Measurements from ENCODE around the gene CD68.

The CD68 gene

DNA sequence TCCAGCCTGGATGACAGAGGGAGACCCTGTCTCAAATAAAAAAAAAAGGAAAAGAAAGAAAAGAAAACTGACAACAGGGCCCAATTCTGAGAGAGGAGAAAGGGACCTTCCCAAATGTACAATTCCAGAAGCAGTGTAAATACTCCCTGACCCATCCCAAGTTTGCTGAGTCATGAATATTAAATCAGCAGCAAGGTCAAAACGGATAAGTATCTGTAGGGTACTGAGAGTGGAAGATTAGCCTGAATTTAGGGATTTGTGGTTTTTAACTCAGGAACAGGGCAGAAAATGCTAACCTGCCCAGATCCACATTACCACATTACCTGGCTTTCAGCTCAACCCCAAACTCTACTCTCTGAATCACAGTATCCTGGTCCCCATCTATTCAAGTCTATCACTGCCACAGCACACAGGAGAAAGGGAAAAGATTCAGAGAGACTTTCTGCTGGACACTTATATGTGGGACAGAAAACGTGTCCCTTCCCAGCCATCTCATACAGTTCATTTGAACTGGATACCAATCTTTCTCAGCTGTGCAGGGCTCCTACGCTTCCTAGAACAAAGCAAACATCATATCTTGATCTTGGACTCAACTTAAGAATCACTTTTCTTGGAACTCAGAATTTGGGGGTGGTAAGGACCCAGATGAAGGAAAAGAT, 32.3 kb downstream of the CD68 start:
- ChIA-PET CTCF (interaction anchor here (0.6 to 1.1 kb wide), 2 partner anchors 20 to 37 kb away, joined by 3 to 4 read pairs; no protein-coding TSS in a partner anchor), POLR2A (ENCODE audit: low non-redundant PET) (no interaction called here)
- no peak for DNase-seq (ENCODE audit: low spot score)
- no peak overlapping the region for H3K27ac ChIP-seq
- TF ChIP-seq, protein P1, sequence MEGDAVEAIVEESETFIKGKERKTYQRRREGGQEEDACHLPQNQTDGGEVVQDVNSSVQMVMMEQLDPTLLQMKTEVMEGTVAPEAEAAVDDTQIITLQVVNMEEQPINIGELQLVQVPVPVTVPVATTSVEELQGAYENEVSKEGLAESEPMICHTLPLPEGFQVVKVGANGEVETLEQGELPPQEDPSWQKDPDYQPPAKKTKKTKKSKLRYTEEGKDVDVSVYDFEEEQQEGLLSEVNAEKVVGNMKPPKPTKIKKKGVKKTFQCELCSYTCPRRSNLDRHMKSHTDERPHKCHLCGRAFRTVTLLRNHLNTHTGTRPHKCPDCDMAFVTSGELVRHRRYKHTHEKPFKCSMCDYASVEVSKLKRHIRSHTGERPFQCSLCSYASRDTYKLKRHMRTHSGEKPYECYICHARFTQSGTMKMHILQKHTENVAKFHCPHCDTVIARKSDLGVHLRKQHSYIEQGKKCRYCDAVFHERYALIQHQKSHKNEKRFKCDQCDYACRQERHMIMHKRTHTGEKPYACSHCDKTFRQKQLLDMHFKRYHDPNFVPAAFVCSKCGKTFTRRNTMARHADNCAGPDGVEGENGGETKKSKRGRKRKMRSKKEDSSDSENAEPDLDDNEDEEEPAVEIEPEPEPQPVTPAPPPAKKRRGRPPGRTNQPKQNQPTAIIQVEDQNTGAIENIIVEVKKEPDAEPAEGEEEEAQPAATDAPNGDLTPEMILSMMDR (conservative IDR thresholded peaks at IDR 0.05; ENCODE audit: low read depth) = no peak

DNA sequence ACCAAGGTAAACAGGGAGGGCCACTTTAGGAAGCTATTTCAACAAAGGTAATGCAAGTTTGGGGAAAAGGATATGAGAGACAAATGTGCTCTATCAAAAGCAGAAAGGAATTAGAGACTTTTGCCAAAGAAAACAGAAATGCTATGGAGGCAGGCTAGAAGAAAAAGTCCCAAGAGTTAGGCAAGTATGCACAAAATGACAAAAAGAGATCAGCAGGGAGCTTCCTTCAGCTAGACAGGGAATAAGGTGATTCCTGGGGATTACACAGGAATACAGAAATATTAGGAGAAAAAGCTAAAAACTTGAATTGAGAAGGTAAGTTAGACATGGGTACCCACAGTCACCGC, 32.8 kb downstream of the CD68 start:
- no peak overlapping the region for H3K27ac ChIP-seq
- POLR2A ChIA-PET (ENCODE audit: low non-redundant PET) = no interaction called here
- no peak for DNase-seq (ENCODE audit: low spot score)
- TF ChIP-seq, protein P1 (conservative IDR thresholded peaks at IDR 0.05; ENCODE audit: low read depth) = no peak
- CTCF ChIA-PET = interaction anchor here (1.1 kb wide), 1 partner anchor 20 kb away, joined by 3 read pairs; no protein-coding TSS in a partner anchor

DNA sequence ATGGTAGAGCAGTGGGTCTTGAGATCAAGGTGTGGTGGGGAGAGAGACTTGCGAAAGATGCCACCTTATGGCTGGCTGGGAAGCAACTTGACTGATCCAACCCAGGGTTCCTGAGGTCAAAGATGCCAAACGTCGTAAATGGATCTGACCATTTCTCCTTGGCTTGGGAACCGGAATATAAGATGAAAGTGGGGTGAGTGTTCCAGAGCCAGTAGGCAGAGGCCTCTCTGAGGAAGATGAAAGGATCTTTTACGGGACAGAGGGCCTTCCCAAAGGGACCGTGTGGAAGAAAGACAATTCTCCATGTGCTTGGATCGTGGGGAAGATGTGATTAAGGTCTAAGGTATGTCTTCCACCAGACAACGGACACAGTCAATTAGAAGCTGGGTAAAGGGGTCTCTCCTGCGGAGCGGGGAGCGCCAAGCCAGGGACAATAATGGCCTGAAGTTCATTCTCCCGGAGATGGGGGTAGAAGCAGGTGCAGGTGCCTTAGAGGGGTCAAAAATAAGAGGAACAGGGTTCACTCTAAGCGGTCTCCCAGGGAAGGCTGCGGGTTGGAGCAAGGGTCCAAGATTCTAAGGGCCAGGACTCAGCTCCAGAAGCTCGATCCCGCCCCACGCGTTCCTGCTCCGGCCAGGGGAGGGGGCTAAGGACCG, 34.5 kb downstream of the CD68 start:
- TF ChIP-seq, protein P1 (conservative IDR thresholded peaks at IDR 0.05; ENCODE audit: low read depth) = no peak
- POLR2A ChIA-PET (ENCODE audit: low non-redundant PET) = no interaction called here
- H3K27ac ChIP-seq = peak overlapping the region; percentile 96
- peak; percentile 43 for DNase-seq (ENCODE audit: low spot score)
- CTCF ChIA-PET = interaction anchor here (1.1 to 1.6 kb wide), 2 partner anchors 27 to 73 kb away, joined by 4 to 6 read pairs; partner anchors contain the start of gene TP53

DNA sequence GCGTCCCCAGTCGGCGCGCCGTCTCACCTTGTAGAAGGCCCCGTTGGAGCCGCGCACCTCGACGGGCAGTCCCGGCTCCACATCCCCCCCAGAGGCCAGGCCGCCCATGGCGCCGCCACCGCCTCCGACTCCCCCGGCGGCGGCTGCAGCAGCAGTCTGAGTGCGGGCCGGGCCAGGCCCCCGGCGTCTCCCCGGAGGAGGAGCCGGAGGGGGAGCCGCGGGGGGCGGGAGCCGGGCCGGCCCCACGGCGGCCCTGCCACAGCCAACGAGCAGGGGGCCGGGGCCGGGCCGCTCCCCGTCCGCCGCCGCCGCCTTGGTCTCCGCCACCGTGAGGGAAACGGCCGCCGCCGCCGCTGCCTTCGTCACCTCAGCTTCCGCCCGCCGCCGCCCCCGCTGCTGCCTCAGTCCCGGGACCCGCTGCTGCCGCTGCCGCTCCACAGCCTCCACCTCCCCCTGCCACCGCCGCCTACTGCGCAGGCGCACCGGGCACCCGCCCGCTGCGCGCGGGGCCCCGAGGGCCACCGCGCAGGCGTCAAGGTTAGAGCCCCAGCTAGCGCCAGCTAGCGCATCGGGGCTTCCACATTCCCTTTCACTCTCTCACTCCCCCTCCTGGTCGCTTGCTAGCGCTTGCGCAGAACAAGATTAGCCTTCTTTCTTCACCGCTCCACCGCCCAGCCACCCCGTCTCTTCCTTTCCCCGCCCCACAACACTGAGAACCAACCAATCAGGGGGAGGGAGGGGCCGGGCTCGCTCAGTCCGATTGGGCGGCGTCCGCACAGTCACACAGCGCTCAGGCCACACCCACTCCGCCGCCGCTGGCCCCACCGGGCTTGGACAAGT, 35.2 kb downstream of the CD68 start, which contains the start of gene FXR2:
TSS of gene FXR2 (minus strand) at position 473 of the 840 bp plus-strand sequence. CDS start at position 108, 365 bp downstream.
- POLR2A ChIA-PET (ENCODE audit: low non-redundant PET) = interaction anchor here (0.6 to 0.7 kb wide), 2 partner anchors 13 to 73 kb away, joined by 3 read pairs; partner anchors contain the start of genes SAT2 and TP53
- peak within 1 kb of the TSS; percentile 96 for H3K27ac ChIP-seq
- TF ChIP-seq, protein P1 (conservative IDR thresholded peaks at IDR 0.05; ENCODE audit: low read depth) = peak; percentile 69
- peak; percentile 100 for DNase-seq (ENCODE audit: low spot score)
- CTCF ChIA-PET = interaction anchor here (0.6 to 1.6 kb wide), 6 partner anchors 12 to 355 kb away, joined by 3 to 8 read pairs (median 4); partner anchors contain the start of gene TP53

DNA sequence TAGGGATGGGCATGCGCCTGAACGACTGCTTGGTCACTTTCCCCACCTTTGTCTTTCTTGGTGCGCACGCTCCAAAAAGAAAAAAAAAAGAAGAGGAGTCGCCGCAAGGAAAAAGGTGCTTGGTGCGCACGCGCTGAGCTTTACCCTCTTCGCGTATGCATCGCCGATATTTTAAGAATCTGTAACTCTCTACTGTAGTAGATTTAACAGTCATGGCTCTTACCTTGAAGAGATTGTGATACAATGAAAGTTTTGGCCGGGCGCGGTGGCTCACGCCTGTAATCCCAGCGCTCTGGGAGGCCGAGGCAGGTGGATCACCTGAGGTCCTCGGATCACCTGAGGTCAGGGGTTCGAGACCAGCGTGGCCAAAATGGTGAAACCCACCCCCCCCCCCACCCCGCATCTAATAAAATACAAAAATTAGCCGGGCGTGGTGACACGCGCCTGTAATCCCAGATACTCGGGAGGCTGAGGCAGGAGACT, 35.9 kb downstream of the CD68 start:
- CTCF ChIA-PET = interaction anchor here (0.6 to 1.6 kb wide), 8 partner anchors 11 to 356 kb away, joined by 3 to 9 read pairs (median 4); partner anchors contain the start of gene TP53
- POLR2A ChIA-PET (ENCODE audit: low non-redundant PET) = interaction anchor here (0.6 to 0.7 kb wide), 2 partner anchors 13 to 70 kb away, joined by 3 to 5 read pairs; partner anchors contain the start of gene SAT2
- no peak for DNase-seq (ENCODE audit: low spot score)
- H3K27ac ChIP-seq = peak overlapping the region; percentile 96
- TF ChIP-seq, protein P1 (conservative IDR thresholded peaks at IDR 0.05; ENCODE audit: low read depth) = no peak

DNA sequence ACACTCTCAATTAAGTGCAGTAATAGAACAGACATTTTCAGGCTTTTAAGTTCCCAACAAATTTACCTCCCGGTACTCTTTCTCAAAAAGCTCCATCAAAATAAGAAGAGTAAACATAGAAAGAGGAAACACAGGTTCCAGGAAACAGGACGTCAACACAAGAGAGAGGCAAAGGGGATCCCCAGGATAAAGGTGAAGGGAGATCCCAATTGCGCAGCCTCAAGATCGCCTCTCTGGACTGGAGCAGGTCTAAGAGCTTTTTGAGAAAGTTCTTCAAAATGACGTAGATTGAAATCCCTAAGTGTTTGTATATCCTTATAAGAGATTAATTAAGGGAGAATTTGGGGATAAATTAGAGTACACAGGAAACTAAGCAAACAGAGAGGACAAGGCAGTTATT, 39.2 kb downstream of the CD68 start:
- POLR2A ChIA-PET (ENCODE audit: low non-redundant PET) = no interaction called here

More for the DNA sequence above, 39.2 kb downstream of the CD68 start:
- CTCF ChIA-PET = no interaction called here
- TF ChIP-seq, protein P1 (conservative IDR thresholded peaks at IDR 0.05; ENCODE audit: low read depth) = no peak
- DNase-seq (ENCODE audit: low spot score) = no peak
- no peak overlapping the region for H3K27ac ChIP-seq

Data from RWPE1 (cell line).